HG03196 (cell line): ENCODE measurements around the gene CPZ.
"Not testable (repeated sequence)": the region's sequence is repeated elsewhere in the genome, so short reads cannot be mapped to it uniquely, and the experiment has no call there.

Source experiments
- ATAC-seq: cut with Tn5 transposase; IDR thresholded peaks from one replicate; pipeline ENCODE4 v1.9.1; 2021; ENCODE audit not compliant: unreplicated experiment

CPZ gene

DNA sequence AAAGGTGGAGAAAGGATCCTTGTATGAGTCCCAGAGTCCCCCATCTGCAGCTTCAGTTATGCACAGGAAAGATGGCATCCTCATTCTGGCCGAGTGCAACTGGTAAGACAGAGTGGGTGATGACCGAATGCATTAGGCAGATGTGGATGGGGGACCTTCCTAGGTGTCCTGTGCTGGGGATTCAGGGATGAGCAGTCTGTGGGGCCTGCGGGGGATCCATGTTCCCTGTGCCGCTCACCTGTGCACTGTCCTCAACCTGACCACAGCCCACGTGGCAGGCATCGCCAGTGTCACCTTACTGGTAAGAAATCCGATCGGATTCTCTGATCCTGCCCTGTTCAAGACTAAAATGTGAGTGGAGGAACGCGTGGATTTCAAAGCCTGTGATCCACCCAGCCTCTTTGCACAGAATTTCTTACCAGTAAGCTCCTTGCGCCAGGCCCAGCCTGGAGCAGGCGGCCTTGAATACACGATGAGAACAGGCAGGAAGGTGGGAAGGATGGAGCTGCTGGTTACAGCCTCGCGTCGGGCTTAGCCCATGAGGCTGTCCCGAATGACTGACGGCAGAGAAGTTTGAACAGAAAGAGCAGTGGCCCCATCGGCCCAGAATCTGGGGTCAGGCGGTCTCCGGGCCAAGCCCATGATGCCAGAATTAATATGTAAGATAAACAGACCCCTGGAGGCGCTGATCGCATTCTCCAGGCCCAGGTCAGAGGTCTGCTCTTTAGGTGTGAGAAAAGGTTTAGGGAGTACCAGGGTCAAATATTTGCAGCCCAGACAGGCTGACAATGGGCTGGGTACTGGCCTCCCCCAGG lies 56.5 kb downstream of the CPZ start:
- ATAC-seq = no peak

DNA sequence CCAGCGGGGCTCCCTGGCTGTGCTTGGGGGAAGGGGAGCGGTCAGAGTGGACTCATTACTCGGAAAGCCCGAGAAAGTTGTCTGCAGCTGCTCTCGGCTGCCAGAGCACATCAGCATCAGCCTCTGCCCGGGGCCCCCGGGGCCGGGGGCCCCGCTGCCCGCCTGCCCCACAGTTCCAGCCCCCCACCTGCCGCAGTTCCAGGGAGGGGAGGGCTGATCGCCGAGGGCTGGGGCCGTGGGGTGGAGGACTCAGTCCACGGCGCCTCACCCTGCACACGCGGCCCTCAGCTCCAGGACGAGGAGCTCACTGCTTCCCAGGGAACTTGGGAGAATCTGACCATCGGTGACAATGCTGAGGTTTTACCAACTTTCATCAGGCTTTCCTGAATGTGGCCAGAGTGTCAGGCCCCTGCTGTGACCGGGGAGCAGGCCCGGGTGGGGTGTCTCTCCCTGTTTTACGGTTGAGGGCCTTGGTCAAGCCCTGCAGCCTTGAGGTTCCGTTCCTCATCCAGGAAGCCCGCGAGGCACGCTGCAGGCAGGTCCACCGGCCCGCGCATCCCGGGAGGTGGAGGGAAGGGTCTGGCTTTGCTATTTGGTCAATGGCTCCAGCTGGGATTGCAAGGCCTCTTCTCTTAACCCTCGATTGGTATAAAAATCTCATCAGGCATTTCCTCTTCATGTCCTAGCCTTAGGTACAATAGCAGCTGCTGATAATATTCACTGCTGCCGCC lies 57.2 kb downstream of the CPZ start:
- ATAC-seq = no peak

DNA sequence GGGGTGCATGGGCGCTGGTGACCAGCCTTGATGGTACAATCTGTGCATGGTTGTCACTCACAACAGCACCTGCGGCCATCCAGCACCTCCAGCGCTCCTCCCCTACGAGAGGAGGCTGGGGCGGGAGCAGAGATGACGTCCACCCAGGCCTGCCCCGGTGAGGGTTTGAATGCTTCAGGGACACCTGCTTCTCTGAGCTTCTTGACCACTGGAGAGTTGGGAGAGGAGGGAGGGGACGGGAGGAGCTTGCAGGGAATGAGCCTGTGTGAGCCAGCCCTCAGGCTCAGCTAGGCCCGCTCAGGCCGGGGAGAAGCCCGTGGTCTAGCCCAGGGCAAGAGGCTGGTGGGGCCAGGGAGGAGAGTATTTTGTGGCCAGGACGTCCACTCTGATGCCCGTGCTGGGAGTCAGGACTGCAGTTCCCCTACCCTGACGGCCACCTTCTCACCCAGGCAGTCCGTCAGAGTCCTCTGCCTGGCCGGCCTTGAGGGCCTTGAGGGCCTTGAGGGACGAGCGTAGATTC lies 59.2 kb downstream of the CPZ start:
- ATAC-seq = no peak

DNA sequence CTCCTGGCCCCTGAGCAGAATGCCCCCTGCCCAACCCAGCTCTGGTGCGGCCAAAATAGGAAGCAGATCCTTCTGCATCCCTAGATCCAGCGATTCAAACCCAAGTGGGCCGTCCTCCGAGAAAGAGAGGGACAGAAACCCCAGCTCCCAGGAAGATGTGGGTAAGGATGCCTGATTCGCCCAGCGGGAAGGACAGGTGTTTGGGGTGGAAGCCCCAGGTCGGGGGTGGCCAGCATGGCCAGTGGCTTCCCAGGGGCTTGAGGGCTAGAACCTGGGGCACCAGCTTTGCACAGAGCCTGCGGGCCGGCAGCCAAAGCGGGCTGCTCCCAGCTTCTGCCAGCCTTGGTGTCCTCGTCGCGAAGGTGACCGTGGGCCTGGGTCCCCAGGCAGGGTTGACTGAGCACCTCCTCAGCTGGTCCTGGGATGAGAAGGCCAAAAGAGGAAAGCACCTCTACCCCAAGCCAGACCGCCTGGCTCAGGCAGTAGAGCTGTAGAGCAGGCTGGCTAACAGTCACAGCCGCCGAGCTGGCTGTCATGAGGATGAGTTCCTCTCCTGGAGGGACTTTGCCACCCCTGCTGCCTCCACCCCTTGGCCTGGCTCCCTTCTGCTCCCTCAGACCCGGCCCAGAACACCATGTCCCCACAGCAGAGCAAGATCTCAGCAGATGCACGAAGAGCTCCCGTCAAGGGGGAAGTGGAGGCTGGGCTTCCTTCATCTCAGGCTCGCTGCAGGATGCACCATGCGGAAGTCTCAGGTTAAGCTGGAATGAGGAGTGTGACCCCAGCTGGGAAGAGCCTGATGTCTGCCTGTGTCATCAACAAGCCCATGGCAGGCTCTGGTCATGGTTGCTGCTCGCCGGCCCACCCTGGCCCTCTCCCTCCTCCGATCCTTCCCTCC lies 59.9 kb downstream of the CPZ start:
- no peak for ATAC-seq

DNA sequence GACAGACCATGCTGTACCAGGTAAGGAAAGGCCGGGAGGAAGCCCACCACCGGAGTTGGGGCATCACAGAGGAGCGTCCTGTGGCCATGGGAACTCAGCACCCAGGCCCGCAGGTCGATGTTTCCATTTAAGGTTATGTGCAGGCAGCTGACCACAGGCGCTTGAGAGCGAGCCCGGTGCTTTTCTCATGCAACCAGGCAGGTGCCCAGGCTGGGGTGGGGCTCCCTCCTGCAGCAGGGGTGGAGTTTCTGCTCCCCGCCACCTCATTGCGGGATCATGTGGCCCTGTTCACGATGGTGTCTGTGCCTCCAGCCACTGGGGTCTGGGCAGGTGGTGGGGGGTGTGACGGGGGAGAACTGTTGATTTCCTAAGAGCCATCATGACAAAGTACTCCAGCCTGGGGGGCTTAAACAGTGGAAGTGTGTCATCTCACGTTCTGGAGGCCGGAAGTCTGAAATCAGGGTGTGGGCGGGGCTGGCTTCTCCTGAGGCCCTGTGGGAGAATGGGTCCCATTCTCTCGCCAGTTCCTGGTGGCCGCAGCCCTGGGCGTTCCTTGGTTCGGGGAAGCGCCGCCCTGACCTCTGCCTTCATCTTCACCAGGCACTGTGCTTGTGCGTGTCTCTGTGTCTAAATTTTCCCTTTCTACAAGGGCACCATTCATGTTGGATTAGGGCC lies 60.9 kb downstream of the CPZ start:
- ATAC-seq = no peak

DNA sequence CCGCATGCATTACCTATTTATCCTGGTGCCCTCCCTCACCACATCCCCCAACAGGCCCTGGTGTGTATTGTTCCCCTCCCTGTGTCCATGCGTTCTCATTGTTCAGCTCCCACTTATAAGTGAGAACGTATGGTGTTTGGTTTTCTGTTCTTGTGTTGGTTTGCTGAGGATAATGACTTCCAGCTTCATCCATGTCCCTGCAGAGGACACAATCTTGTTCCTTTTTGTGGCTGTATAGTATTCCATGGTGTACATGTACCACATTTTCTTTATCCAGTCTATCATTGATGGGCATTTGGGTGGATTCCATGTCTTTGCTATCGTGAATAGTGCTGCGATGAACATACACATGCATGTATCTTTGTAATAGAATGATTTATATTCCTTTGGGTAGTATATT lies 61.6 kb downstream of the CPZ start:
- not testable (repeated sequence) for ATAC-seq

DNA sequence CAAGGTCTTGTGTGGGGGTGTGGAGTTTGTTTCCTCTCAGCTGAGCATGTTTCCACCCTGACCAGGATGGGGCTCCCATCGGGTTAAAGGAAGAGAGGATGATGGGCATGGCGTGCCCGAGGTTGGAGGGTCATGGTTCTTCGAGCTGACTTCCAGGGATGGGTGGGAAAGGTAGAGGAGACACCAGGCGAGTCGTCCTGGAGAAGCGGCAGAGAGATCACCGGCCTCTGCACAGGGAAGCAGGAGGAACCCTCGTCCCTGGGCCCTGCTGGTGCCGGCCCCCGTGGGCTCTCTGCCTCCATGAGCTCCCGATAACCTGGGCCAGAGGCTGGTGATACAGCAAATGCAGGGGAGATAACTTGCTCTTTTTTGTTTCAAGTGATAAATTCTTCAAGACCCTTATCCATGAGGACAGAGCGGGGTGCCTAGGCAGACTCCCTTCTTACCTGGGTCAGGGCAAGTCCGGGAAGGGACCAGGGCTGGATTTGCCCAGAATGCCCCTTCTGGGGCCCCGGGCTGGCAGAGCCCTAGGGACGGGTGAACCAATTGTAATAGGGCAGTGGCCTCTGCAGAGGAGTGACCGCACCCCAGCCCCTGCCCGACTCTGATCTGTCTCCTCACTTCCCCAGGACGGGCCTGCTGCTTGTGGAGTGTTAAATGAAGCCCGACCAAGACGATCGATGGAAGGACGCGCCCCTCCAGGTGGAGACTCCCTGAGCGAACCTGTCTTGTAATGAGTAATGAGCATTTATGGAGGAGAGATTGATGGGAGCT lies 63.0 kb downstream of the CPZ start:
- no peak for ATAC-seq

DNA sequence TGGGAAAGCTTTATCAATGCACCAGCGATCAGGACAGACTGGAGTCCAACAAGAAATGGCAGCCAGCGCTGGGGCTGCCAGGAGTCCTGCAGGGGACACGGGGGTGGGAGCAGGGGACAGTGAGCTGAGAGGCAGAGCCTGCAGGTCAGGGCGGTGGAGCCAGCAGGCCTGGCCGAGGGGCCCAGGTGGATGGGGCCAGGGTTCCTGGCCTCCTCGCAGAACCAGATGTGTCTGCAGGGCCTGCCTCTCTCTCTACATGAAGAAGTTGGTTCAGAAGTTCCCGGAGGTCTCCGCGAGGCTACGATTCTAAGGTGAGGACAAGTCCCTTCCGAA lies 63.6 kb downstream of the CPZ start:
- no peak for ATAC-seq

DNA sequence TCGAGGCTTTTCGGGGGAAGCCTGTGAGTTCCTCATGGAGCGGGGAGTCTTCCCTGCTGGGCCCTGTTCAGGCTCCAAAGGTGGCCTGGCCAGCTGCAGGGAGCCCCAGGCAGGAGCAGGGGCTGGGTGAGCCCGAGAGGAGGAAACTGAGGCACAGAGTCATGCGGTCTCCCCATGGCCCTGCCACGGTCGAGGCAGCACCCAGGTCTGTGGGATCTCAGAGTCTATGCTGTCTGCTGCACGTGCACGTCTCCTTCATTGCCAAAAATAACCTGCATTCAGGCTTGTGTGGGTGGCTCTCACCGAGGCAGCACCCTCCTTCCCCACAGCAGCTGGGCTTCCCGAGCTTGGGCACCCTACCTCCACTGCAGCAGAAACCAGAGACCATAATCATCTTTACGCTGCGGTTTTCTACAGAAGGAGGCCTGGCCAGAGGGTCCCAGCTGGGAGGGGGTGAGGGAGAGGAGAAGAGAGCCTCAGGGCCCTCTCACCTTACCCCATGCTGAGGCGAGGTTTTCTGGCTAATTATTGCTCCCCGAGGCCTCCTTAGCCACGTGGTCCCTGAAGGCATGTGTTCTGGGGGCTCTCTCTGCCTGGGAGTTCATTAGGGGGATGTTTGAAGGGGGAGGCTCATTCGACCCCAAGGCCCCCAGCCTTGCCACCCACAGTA lies 64.3 kb downstream of the CPZ start:
- no peak for ATAC-seq

DNA sequence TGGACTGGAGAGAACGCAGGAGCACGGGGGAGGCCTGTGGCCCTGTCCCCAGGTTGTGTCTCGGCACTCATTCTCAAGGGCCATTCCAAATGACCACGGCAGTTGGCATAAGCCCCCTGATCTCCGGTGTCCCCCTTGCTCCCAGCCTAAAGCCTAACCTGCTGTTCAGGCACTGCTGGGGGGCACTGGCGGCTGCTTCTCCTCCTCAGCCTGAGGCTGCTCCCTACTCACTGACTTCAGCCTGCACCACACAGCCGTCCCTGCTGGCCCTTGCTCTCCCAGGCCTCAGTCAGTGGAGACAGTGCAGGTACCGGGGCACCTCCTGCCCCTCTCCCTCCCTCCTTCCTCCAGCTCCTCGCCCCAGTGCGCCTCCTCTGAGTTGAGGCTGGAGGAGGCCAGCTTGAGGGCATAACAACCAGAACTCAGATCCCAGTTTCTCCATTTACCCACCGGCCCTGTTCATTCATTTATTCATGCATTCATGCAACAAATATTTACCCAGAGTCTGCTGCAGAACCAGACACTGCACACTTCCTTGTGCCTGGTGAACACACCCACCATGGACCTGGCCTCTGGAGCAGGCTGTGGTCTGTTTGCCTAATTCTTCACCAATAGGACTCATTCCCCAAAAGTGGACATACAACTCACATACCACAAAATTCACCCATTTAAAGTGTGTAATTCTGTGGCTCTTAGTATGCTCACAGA lies 65.0 kb downstream of the CPZ start:
- no peak for ATAC-seq

DNA sequence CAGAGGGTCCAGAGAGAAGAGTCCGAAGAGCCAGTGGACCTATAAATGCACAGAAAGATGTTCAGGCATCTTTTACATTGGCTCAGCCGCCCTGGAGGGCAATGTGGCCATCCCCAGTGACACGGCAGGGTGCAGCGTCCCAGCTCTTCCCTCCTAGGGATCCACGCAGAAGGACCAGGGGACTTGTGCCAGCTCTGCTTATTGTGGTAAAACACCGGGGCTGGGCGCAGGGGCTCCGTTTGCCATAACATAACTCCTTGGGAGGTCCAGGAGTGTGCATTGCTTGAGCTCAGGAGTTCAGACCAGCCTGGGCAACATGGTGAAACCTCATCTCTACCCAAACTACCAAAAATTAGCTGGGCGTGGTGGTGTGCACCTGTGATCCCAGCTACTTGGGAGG lies 70.2 kb downstream of the CPZ start:
- ATAC-seq = no peak

DNA sequence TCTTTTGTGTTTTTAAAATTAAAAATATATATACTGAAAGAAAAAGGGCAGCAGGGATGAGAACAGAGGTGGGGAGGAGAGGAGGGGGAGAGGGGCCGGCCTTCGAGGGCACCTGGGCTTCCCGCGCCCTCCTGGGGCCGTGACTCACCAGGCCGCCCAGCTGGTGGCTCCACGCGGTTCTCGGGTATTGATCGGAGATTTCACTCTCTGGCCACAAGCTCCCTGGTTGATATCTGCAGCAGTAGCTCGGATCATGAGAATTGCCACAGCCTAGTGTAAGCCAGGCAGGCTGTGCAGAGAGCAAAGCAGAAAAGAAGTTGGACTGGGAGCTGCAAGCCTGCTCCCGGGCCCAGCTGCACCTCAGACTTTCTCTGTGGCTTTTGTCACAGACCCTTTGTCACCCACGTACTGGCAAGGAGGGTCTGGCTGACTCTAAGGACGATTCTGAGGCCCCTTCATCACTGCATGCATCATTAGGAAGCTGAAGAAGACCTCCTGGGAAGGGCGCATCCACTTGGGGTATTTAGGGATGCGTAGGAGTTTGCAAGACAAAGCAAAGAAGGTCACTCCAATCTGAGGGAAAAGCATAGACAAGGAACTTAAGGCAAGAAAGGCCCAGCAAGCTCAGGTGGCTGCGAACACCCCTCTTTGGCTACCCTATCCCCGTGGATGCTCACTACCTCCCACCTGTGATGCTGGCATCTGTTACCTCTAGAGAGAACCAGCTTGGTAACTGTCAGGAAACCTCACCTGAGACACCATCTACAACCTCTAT lies 71.7 kb downstream of the CPZ start:
- ATAC-seq = no peak

DNA sequence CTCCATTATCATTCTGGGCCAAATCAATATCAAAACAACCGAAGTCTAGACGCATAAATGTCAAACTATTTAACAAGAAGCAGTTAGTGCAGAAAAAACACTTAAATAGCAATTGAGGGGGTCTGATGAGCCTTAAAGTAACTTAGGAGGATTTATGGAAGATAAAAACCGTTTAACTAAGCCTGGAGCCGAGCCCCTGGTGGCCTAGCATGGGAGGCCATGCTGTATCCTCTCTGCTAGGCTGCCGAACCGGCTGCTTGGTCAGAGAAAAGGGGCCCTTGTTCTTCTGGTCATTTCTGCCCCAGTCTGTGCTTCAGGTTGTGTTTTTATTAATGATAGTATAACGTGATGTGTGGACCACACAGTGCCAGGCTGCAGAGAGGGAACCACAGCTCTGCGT lies 72.4 kb downstream of the CPZ start:
- ATAC-seq = no peak

DNA sequence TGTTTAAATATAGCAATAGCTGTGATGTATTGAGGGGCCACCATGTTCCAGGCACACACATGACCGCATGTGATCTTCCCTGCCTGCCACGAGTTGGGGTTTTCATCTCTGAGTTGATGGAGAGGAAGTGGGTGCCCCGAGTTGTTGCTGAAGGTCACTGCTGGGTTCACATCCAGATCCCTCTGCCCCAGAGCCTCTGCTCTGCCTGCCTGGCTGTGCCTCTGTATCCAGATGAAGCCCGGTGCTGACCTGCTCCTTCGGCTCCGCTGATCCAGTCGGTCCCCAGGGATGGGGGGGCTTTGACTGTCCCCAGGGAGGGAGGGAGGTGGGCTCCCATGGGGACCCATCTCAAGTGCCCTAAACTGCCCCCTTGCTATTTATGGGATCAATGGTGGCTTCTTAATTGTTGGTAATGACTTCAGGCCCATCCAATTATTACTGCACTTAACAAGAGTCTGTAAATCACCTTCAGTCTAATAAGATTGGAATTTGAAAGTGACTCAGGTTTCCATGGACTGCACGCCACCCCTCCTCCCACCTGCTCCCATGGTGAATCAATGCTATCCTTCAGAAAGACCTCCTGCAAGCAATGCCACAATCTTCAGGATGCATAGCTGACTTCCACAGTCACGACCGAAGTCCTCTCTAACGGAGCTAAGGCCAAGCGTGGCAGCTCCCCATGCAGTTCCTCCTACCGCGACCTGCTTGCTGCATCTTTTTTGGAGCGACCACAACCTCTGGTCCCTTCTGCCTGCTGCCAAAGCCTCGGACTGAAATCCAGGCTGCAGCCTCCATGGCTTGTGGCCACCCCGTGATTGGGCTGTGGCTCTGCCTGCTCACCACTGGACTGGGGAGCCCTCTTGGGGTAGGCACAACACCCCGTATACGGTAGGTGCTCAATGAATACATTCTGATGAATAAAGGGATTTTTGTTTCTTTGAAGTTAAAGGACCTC lies 73.1 kb downstream of the CPZ start:
- ATAC-seq = no peak

DNA sequence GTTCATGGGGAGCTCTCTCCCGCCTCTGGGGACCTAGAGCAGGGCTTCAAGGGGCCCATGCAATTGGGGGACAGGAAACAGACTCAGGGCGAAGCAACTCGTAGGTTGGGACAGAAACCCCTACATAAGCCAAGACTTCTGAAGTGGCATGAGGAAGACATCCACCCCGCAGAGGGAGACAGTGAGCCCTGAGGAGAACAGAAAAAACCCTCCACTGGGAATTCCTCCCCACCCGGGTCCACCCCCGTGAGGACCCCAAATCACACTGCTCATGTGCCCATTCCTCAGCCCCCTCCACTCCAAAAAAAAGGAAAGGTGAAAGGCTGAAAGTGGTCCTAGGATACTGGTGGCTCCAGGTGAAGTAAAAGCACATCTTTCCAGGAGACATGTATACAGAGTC lies 74.0 kb downstream of the CPZ start:
- no peak for ATAC-seq
